Measurements from ENCODE around the gene APMAP.
"Not testable (repeated sequence)": the region's sequence is repeated elsewhere in the genome, so short reads cannot be mapped to it uniquely, and the experiment has no call there.

DNA sequence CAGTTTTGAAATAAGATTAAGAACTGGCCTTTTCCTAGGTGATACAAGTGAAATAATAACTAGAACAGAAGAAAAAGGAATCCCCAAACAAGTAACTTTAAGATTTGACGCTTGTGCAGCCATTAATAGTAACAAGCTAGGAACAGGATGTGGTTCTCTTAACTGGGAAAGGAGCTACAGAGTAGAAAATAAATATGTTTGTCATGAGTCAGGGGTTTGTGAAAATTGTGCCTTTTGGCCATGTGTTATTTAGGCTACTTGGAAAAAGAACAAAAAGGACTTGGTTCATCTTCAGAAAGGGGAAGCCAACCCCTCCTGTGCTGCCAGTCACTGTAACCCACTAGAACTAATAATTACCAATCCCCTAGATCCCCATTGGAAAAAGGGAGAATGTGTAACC lies 60.7 kb downstream of the APMAP start:
- TF ChIP-seq, protein P1, sequence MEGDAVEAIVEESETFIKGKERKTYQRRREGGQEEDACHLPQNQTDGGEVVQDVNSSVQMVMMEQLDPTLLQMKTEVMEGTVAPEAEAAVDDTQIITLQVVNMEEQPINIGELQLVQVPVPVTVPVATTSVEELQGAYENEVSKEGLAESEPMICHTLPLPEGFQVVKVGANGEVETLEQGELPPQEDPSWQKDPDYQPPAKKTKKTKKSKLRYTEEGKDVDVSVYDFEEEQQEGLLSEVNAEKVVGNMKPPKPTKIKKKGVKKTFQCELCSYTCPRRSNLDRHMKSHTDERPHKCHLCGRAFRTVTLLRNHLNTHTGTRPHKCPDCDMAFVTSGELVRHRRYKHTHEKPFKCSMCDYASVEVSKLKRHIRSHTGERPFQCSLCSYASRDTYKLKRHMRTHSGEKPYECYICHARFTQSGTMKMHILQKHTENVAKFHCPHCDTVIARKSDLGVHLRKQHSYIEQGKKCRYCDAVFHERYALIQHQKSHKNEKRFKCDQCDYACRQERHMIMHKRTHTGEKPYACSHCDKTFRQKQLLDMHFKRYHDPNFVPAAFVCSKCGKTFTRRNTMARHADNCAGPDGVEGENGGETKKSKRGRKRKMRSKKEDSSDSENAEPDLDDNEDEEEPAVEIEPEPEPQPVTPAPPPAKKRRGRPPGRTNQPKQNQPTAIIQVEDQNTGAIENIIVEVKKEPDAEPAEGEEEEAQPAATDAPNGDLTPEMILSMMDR (IDR thresholded peaks at IDR 0.05 in 2 of 3, conservative IDR thresholded peaks at IDR 0.05 in 1 of 3; ENCODE audit: control insufficient read depth in 2 of 3, extremely low read depth in 1 of 3, insufficient read depth in 1 of 3, low read depth in 3 of 3, low read length in 3 of 3) = not testable (repeated sequence)
- not testable (repeated sequence) for TF ChIP-seq EP300 (IDR thresholded peaks at IDR 0.05; ENCODE audit: borderline replicate concordance in 1 of 2, control insufficient read depth in 1 of 2, low read depth in 2 of 2, low read length in 2 of 2); HCFC1 (IDR thresholded peaks at IDR 0.05; ENCODE audit: low read length); SMC3 (IDR thresholded peaks at IDR 0.05; ENCODE audit: borderline replicate concordance, low read length); EZH2 (IDR thresholded peaks at IDR 0.05; ENCODE audit: borderline replicate concordance, control insufficient read depth, low read depth, low read length); NFXL1 (IDR thresholded peaks at IDR 0.05; ENCODE audit: borderline replicate concordance); KAT2A (conservative IDR thresholded peaks at IDR 0.05; ENCODE audit: control insufficient read depth, low read depth, low read length); RAD21 (IDR thresholded peaks at IDR 0.05; ENCODE audit: insufficient read depth, low read depth, low read length); SMAD5 (IDR thresholded peaks at IDR 0.05; ENCODE audit: low read depth); ESRRA (IDR thresholded peaks at IDR 0.05; ENCODE audit: low read length)
